ENCODE measurements around the gene CLPTM1. TPM values are rescaled to one million over a fixed set of nuclear protein-coding genes. Genes with fewer than 3 reads are reported as not detected.
A peak's percentile ranks its signal among the peaks of the same experiment; 100 is the strongest.
"Not testable (repeated sequence)": the region's sequence is repeated elsewhere in the genome, so short reads cannot be mapped to it uniquely, and the experiment has no call there.

Gene CLPTM1
- total RNA-seq, 1 donor from 2014 or later: 27.5 TPM

DNA sequence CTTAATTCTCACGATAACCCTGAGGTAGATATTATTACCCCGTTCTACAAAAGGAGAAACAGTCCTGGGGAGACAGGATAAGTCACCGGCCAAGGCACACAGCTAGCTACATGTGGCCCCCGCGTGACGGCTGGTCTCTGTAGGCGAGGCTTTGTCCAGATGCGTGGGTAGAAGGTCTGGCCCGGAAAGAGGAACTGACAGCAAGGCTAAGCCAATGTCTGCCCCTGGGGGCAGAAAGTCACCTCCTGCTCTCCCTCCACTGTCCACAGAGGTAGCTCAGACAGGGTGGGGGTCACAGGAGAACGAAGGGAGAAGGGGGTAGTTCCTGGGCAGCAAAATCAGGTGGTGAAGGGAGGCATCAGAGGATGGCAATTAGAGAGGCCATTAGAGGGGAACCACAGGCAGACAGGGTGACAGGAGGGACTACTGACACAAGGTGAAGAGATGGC lies 11.4 kb upstream of the CLPTM1 start:
- DNase-seq: peak; percentile 19

DNA sequence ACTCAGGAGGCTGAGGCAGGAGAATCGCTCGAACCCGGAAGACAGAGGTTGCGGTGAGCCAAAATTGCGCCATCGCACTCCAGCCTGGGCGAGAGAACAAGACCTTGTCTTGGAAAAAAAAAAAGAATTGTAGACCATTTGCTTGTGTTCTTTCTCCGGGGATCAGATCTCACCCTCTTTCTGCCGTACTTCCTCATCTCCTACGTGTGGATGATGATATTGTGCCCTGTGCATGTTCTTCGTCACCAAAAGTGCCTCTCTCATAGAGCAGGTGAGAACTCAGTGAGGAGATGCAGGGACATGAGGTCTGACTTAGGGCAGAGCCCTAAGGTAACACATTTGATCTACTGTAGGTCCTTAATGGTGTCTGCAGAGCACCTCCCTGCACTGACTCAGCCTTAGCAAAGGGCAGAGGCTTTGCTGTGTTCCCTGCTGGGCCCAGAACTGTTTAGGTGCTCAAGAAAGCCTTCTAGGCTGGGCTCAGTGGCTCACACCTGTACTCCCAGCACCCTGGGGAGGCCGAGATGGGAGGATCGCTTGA lies 8.1 kb upstream of the CLPTM1 start:
- DNase-seq: no peak

DNA sequence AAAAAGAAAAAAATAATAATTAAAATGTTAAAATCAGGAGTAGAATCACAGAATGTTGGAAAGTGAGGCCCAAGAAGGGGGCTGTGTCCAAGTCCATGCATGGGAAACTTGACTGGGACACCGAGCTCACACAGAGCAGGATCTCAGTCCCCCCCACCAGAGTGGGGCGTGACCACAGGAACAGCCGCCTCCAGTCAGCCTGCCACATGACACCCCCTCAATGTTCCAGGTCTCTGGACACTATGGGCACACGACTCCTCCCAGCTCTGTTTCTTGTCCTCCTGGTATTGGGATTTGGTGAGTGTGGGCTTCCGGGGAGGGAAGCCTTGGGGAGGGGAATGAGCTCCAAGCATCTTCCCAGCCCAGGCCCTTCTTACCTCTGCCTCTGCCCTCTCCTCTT lies 6.9 kb upstream of the CLPTM1 start:
- no peak for DNase-seq

DNA sequence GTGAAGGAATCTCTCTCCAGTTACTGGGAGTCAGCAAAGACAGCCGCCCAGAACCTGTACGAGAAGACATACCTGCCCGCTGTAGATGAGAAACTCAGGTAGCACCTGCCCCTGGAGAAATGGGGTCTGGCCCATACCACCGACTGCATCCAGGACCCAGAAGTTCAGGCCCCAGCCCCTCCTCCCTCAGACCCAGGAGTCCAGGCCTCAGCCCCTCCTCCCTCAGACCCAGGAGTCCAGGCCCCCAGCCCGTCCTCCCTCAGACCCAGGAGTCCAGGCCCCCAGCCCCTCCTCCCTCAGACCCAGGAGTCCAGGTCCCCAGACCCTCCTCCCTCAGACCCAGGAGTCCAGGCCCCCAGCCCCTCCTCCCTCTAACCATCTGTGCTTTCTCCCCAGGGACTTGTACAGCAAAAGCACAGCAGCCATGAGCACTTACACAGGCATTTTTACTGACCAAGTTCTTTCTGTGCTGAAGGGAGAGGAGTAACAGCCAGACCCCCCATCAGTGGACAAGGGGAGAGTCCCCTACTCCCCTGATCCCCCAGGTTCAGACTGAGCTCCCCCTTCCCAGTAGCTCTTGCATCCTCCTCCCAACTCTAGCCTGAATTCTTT lies 6.3 kb upstream of the CLPTM1 start:
- no peak for DNase-seq

DNA sequence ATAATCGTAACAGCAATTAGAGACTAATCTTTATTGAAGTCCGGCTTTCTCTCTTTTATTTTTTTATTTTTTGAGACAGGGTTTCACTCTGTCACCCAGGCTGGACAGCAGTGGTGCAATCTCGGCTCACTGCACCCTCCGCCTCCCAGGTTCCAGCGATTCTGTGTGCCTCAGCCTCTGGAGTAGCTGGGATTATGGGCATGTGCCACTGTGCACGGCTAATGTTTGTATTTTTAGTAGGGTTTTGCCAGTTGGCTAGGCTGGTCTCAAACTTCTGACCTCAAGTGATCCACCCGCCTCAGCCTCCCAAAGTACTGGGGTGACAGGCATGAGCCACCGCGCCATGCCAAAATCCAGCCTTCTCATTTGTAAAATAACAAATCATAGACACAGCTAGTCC lies 5.6 kb upstream of the CLPTM1 start:
- DNase-seq: no peak

- peak; percentile 69 for DNase-seq
Measured at GRCh38 chr19:44951179-44952159, 3.7 kb upstream of the CLPTM1 start.

DNA sequence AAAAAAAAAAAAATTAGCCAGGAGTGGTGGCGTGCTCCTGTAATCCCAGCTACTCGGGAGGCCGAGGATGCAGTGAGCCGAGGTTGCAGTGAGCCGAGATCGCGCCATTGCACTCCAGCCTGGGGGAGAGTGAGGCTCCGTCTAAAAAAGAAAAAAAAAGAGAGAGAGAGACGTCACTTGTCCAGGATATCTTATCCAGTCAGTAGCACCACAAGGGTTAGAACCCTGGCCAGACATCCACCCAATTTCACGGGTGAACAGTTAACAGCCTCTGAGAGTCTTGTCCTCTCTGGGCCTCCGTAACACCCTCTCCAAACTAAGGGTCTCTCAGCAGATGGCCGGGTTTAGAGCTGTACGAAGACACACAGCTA lies 917 bp upstream of the CLPTM1 start:
- no peak for DNase-seq

DNA sequence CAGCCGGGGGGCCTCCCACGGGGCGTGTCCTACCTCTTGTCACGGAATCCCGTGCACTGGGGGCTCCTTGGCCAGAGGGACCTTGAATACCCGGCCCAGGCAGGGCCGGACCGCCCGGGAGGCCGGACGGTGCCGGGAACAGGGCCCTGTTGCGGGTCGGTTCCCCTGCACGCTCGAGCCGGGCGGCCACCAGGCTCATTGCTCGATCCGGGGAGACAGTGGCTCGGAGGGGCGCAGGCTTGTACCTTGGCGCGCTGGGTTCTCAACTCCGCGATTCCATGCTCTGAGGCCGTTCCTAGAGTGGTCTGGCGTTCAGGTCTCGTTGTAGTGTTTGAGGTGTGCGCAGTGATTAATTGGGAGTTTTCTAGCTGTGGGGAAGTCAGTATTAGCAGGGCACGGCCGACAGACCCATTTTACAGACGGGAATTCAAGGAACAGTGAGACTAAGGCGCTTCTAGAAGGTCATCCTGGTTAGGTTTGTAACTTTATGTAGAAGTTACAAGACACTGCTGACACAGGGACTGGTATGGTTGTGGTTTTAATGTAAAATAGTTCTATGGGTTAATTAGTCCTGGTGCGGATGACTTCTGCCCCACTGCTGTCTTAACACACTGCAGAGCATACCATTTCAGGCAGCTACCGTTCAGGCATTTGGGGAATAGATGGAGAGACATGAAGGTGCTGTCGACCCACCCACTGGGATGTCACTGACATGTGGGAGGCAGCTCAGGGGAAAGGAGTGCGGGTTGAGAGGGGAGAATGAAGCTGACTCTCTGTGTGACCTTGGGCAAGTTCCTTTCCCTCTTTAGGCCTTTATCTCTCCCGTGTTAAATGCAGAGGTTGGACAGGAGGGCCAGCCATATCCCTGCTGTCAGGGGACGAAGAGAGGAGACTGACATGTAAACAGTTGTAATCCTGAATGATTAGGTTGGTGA lies 592 bp downstream of the CLPTM1 start:
- DNase-seq: no peak

DNA sequence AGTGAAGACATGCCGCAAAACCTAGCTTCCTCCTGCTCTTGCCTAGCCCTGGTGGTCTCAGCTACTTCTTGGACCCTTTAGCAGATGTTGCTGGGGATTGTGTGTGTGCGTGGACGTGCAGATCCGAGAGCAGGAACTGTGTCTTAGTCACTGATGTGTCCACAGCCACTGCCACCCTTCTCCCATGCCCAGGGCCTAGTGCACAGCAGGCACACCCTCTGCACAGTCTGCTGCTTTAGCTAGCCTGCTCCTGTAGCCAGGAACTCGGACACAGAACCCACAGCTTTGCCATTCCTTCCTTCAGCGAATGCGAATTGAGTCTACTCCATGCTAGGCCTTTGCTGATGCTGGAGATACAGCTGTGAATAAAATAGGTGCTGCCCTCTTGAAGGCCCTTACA lies 2.3 kb downstream of the CLPTM1 start:
- no peak for DNase-seq

DNA sequence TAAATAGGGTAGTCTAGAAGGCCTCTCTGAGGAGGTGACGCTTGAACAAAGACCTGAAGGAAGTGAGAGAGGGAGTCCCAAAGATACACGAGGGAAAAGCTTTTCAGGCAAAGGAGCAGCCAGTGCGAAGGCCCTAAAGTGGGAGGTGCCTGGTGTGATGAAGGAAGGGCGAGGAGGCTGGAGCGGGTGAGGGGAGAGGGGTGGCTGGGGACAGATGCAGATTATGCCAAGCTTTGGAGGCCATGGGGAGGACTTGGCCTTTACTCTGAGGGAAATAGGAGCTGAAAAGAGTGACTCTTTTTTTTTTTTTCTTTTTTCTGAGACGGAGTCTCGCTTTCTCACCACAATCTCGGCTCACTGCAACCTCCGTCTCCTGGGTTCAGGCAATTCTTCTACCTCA lies 2.9 kb downstream of the CLPTM1 start:
- DNase-seq: no peak

DNA sequence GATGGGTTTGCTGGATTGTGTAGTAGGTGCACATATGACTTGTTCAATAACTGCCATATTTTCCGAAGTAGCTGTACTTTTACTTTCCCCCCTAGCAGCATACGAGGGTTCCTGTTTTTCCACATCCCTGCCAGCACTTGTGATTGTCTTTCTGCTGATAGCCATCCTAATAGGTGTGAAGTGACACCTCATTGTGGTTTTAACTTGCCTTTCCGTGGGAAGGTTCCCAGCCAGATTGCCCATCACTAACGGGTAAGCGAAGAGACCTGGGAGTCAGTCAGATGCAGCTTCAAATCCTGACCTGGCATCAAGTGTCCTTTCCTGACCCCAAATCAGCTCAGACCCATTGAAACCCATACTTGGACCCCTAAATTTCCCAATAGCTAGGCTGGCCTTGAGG lies 4.5 kb downstream of the CLPTM1 start:
- DNase-seq: no peak

- DNase-seq: no peak
Measured at GRCh38 chr19:44960906-44961728, 5.9 kb downstream of the CLPTM1 start.

- DNase-seq: no peak
Measured at GRCh38 chr19:44961821-44962220, 6.6 kb downstream of the CLPTM1 start.

DNA sequence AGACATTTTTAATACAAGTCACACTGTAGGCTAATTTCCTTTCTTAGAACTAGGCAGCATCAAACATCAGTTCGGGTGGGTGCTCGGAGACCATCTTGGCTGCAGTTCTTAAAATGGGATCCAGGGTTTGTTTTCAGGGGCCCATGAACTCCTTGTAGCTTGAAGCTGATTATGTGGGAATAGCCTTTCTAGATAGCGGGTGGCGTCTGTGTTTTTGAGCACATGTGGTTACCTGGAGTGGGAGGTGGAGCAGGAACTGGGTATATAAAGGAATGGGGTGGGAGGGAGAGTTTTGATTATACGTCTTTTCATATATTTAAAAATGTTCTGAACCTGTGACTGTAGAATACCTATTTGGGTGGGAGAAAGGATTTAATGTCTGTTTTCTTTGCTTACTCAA lies 12.9 kb downstream of the CLPTM1 start:
- DNase-seq: no peak

DNA sequence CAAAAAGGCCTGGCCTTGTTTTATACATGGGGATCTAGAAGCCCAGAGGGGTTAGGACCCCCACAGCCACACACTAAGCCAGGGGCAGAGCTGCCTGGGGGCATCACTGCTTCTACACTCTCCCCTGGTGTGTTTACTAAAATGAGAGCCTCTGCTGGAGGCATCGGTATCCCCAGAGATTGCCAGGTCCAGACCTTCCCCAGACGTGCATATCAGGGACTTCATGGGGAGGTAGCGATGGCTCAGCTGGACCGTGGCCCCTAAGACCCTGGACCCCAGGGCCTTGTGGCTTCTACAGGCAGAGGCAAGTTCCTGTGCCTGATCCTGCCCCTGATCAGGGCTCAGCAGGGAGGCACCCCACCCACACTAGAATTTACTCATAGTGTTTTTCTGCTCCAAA lies 13.5 kb downstream of the CLPTM1 start:
- no peak for DNase-seq

DNA sequence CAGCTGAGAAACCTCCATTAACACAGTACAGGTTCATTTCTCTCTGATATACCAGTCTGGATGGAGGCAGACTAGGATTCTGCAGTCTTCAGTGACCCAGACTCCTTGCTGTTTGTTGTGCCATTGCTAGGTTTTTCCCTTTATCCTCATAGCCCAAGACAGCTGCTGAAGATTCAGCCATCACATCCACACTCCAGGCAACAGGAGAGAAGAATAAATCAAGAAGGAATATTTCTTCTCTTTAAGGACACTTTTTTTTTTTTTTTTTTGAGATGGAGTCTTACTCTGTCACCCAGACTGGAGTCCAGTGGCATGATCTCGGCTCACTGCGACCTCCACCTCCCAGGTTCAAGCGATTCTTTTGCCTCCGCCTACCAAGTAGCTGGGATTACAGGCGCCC lies 14.3 kb downstream of the CLPTM1 start:
- DNase-seq: no peak

DNA sequence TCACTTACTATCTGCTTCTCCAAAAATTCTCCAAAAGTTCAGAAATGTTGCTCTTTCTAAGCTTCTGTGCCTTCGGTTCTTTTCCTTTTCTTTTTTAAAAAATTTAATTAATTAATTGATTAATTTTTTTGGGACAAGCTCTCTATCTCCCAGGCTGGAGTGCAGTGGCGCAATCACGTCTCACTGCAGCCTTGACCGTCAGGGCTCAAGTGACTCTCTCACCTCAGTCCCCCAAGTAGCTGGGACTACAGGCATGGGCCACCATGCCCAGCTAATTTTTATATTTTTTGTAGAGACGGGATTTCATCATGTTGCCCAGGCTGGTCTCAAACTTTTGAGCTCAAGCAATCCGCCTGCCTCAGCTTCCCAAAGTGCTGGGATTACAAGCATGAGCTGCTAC lies 16.3 kb downstream of the CLPTM1 start:
- not testable (repeated sequence) for DNase-seq

DNA sequence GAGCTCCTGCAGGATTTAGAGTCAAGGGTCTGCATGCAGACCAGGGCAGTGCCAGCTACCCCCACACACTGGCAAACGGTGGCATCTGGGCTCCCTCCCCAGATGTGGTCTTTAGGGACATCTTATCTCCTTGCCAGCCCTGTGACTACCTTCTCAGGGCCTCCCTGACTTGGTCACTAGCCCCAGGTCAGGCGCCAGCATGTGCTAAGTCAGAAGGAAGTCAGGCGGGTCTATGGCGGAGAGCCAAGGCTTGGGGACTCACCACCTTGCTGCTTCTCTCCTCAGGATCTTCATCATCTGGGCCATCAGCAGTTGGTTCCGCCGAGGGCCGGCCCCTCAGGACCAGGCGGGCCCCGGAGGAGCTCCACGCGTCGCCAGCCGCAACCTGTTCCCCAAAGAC lies 17.6 kb downstream of the CLPTM1 start:
- DNase-seq: no peak

GRCh38 chr19:44973982-44974735 lies 19.0 kb downstream of the CLPTM1 start:
- no peak for DNase-seq

DNA sequence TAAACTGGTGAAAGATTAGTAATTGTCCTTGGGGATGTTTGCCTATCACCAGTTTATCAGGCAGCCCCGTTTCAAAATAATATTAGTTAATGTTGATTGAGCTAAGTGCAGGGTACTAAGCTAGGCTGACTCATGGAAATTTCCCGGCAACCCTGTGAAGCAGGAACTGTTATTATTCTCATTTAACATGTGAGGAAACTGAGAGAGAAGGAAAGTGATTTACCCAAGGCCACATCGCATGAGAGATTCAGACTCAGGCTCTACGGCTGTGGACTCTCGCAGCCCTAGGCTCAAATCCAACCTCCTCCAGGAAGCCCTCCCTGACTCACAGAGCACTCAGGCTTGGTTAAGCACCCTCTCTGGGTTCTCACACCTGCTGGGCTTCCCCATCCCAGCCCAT lies 19.7 kb downstream of the CLPTM1 start:
- no peak for DNase-seq

GRCh38 chr19:44975444-44975843 lies 20.3 kb downstream of the CLPTM1 start:
- no peak for DNase-seq
